Measurements from ENCODE around the gene SMIM23. TPM values are rescaled to one million over a fixed set of nuclear protein-coding genes. Genes with fewer than 3 reads are reported as not detected.

The SMIM23 gene
- total and polyA plus RNA-seq, 10 of the 15 experiments (the other 5 are each of a cell fraction or from before 2014, with no cell fraction given): not detected

DNA sequence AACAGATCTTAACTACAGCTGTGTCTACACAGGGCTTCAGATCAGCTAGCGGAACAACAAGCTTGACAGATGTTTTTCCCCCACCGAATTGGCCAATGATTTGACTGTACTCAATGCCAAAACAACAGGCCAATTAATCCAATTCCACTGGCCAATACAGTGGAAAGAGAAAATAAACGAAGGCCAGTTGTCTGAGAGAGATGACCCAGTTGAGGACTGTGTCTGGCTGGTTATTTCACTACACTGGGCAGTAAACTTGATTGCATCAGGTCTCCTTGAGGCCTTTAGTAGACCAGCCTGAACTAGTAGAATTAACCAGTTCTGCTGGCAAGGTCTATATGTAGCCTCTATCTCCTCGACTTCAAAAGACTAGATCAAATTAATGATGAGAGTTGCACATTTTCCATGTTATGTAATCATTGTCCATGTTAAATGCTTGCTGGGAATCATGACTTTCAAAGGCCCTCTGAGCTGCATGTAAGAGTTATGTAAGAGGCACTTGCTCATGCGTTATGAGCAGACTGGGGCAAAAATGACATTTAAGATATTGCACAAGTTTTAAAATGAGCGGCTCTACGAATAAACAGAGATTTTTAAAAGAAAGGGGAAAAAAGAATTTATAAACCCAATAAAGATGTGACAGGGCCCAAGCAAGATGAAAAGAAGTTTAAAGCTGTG is 28.3 kb downstream of the SMIM23 start:
- H2AFZ ChIP-seq (ENCODE audit: control insufficient read depth, low read depth, low read length): no peak overlapping the region
- no peaks in the 10 kb centered on the region for H3K36me3 ChIP-seq (ENCODE audit: control insufficient read depth in 2 of 2, insufficient read depth in 2 of 2, low read length in 1 of 2)
- DNase-seq (ENCODE audit: low read depth, low spot score) (no peak), ATAC-seq (no peak), FAIRE-seq (no peak)
- BruUV-seq (replicated peaks): no TSS peak
- H3K27ac ChIP-seq (ENCODE audit: control insufficient read depth, insufficient read depth): no peak overlapping the region
- CTCF ChIA-PET: no interaction called here
- intact Hi-C loops (cut with micrococcal nuclease; ENCODE audit: unreplicated experiment) (no loop called here), in situ Hi-C loops (cut with MboI) (no loop called here)
- no peaks in the 10 kb centered on the region for H4K20me1 ChIP-seq (ENCODE audit: control insufficient read depth, insufficient read depth)
- SMC1A ChIA-PET (ENCODE audit: uncharacterized antibody, unreplicated experiment): no interaction called here
- WGBS (ENCODE audit: insufficient coverage, insufficient replicate concordance, low lambda C conversion rate, missing lambda C conversion rate): 50% methylated on average over 7 of the region's 7 CpGs
- POLR2A ChIA-PET: no interaction called here
- no peaks in the 10 kb centered on the region; a peak in 2 of 4 replicates for H3K27me3 ChIP-seq (replicated peaks in 1 of 2; ENCODE audit: control insufficient read depth in 2 of 2, insufficient read depth in 2 of 2, low read length in 1 of 2)
- no peaks in the 10 kb centered on the region for H3K79me2 ChIP-seq (ENCODE audit: control insufficient read depth, insufficient read depth, low read length)
- RAD21 ChIA-PET (ENCODE audit: unreplicated experiment): no interaction called here
- no peaks in the 10 kb centered on the region for H3K4me1 ChIP-seq (ENCODE audit: control insufficient read depth, insufficient read depth, low read length)
- H3K4me3 ChIP-seq: no peak overlapping the region
- no peak overlapping the region for H3K4me2 ChIP-seq (ENCODE audit: control insufficient read depth, insufficient read depth)
- H3K9ac ChIP-seq (ENCODE audit: control insufficient read depth, insufficient read depth, low read length): no peak overlapping the region
- no peaks in the 10 kb centered on the region for H3K9me3 ChIP-seq (replicated peaks; ENCODE audit: control insufficient read depth, insufficient read depth, low read length)
- TF ChIP-seq HDGF (IDR thresholded peaks at IDR 0.05): no peak

DNA sequence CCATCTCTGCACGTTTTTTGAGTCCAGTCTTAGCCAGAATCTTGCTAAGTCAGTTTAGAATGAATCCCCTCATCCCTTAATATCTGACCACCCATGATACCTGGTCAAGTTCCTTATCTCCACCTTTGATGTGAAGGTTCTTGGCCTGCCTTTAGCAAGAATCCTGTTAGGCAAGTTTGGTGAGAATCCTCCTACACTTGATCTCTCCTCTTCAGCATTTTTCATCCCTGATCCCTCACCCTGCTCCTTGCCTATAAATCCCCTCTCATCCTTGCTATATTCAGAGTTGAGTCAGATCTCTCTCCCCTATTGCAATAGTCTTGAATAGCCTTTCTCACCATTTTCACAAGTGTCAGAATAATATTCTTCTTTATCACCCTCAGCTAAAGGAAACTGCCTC is 31.0 kb downstream of the SMIM23 start:
- RAD21 ChIA-PET (ENCODE audit: unreplicated experiment): no interaction called here
- no peak for ATAC-seq
- no TSS peak for BruUV-seq (replicated peaks)

More for the DNA sequence above, 31.0 kb downstream of the SMIM23 start:
- Histone ChIP-seq H3K9ac (ENCODE audit: control insufficient read depth, insufficient read depth, low read length) (no peak overlapping the region), H3K27ac (ENCODE audit: control insufficient read depth, insufficient read depth) (no peak overlapping the region), H3K36me3 (ENCODE audit: control insufficient read depth in 2 of 2, insufficient read depth in 2 of 2, low read length in 1 of 2) (no peaks in the 10 kb centered on the region), H3K4me1 (ENCODE audit: control insufficient read depth, insufficient read depth, low read length) (no peaks in the 10 kb centered on the region), H3K79me2 (ENCODE audit: control insufficient read depth, insufficient read depth, low read length) (no peaks in the 10 kb centered on the region), H3K9me3 (replicated peaks; ENCODE audit: control insufficient read depth, insufficient read depth, low read length) (no peaks in the 10 kb centered on the region), H3K4me2 (ENCODE audit: control insufficient read depth, insufficient read depth) (no peak overlapping the region), H4K20me1 (ENCODE audit: control insufficient read depth, insufficient read depth) (no peaks in the 10 kb centered on the region), H3K27me3 (replicated peaks in 1 of 2; ENCODE audit: control insufficient read depth in 2 of 2, insufficient read depth in 2 of 2, low read length in 1 of 2) (no peaks in the 10 kb centered on the region; a peak in 2 of 4 replicates), H2AFZ (ENCODE audit: control insufficient read depth, low read depth, low read length) (no peak overlapping the region), H3K4me3 (no peak overlapping the region)
- CTCF ChIA-PET: no interaction called here
- SMC1A ChIA-PET (ENCODE audit: uncharacterized antibody, unreplicated experiment): no interaction called here
- POLR2A ChIA-PET: no interaction called here
- 0% methylated on average over 1 of the region's 1 CpG for WGBS (ENCODE audit: insufficient coverage, insufficient replicate concordance, low lambda C conversion rate, missing lambda C conversion rate)
- FAIRE-seq (no peak), DNase-seq (ENCODE audit: low read depth, low spot score) (no peak)
- TF ChIP-seq ZNF24 (IDR thresholded peaks at IDR 0.05): no peak
- no peak for TF ChIP-seq MXI1 (IDR thresholded peaks at IDR 0.05; ENCODE audit: low read depth, low read length)
- TF ChIP-seq SMC3 (IDR thresholded peaks at IDR 0.05; ENCODE audit: borderline replicate concordance, low read length): no peak
- no peak for TF ChIP-seq GATAD2B (conservative IDR thresholded peaks at IDR 0.05; ENCODE audit: low read depth)
- TF ChIP-seq SREBF2 (IDR thresholded peaks at IDR 0.05; ENCODE audit: low read length): no peak
- TF ChIP-seq CBX5 (IDR thresholded peaks at IDR 0.05; ENCODE audit: low read depth): no peak
- no peak for TF ChIP-seq ZNF274 (IDR thresholded peaks at IDR 0.05; ENCODE audit: insufficient read depth, insufficient read length)
- TF ChIP-seq, protein P1, sequence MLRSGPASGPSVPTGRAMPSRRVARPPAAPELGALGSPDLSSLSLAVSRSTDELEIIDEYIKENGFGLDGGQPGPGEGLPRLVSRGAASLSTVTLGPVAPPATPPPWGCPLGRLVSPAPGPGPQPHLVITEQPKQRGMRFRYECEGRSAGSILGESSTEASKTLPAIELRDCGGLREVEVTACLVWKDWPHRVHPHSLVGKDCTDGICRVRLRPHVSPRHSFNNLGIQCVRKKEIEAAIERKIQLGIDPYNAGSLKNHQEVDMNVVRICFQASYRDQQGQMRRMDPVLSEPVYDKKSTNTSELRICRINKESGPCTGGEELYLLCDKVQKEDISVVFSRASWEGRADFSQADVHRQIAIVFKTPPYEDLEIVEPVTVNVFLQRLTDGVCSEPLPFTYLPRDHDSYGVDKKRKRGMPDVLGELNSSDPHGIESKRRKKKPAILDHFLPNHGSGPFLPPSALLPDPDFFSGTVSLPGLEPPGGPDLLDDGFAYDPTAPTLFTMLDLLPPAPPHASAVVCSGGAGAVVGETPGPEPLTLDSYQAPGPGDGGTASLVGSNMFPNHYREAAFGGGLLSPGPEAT (IDR thresholded peaks at IDR 0.05; ENCODE audit: low read depth): no peak
- TF ChIP-seq POLR2AphosphoS5 (IDR thresholded peaks at IDR 0.05; ENCODE audit: low read length): no peak
- no peak for TF ChIP-seq TCF12 (IDR thresholded peaks at IDR 0.05; ENCODE audit: low read depth, low read length)
- TF ChIP-seq, protein P2, sequence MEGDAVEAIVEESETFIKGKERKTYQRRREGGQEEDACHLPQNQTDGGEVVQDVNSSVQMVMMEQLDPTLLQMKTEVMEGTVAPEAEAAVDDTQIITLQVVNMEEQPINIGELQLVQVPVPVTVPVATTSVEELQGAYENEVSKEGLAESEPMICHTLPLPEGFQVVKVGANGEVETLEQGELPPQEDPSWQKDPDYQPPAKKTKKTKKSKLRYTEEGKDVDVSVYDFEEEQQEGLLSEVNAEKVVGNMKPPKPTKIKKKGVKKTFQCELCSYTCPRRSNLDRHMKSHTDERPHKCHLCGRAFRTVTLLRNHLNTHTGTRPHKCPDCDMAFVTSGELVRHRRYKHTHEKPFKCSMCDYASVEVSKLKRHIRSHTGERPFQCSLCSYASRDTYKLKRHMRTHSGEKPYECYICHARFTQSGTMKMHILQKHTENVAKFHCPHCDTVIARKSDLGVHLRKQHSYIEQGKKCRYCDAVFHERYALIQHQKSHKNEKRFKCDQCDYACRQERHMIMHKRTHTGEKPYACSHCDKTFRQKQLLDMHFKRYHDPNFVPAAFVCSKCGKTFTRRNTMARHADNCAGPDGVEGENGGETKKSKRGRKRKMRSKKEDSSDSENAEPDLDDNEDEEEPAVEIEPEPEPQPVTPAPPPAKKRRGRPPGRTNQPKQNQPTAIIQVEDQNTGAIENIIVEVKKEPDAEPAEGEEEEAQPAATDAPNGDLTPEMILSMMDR (IDR thresholded peaks at IDR 0.05 in 2 of 3, conservative IDR thresholded peaks at IDR 0.05 in 1 of 3; ENCODE audit: control insufficient read depth in 2 of 3, extremely low read depth in 1 of 3, insufficient read depth in 1 of 3, low read depth in 3 of 3, low read length in 3 of 3): no peak
- no peak for TF ChIP-seq SMAD5 (IDR thresholded peaks at IDR 0.05; ENCODE audit: low read depth)
- no peak for TF ChIP-seq PAX8 (IDR thresholded peaks at IDR 0.05)
- TF ChIP-seq HCFC1 (IDR thresholded peaks at IDR 0.05; ENCODE audit: low read length): no peak
- TF ChIP-seq RUNX3 (IDR thresholded peaks at IDR 0.05; ENCODE audit: low read length): no peak
- TF ChIP-seq BACH1 (IDR thresholded peaks at IDR 0.05; ENCODE audit: borderline replicate concordance): no peak
- in situ Hi-C loops (cut with MboI) (no loop called here), intact Hi-C loops (cut with micrococcal nuclease; ENCODE audit: unreplicated experiment) (no loop called here)

Data from GM12878 (cell line).